Measurements from ENCODE around the gene TSC22D3.
A peak's percentile ranks its signal among the peaks of the same experiment; 100 is the strongest.

Gene TSC22D3

DNA sequence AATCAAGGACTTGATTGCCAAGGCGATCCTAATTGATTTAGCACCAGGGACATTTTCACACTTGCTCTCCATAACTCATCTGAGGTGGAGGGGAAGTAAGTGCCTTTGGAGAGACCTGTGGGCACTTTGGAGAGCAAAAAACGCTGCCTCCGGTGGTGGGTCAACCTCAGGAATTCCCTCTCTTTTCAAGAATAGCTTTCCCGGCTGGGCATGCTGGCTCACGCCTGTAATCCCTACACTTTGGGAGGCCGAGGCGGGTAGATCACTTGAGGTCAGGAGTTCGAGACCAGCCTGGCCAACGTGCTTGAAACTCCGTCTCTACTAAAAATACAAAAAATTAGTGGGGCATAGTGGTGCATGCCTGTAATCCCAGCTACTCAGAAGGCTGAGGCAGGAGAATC is 98.1 kb downstream of the TSC22D3 start:
- peak; percentile 28 for DNase-seq
- Histone ChIP-seq H3K4me3 (ENCODE audit: low read depth, low read length) (no peak overlapping the region), H3K36me3 (replicated peaks) (no peaks in the 10 kb centered on the region), H3K27ac (peak overlapping the region; percentile 99), H3K27me3 (replicated peaks) (no peaks in the 10 kb centered on the region)
- TF ChIP-seq, protein P1, sequence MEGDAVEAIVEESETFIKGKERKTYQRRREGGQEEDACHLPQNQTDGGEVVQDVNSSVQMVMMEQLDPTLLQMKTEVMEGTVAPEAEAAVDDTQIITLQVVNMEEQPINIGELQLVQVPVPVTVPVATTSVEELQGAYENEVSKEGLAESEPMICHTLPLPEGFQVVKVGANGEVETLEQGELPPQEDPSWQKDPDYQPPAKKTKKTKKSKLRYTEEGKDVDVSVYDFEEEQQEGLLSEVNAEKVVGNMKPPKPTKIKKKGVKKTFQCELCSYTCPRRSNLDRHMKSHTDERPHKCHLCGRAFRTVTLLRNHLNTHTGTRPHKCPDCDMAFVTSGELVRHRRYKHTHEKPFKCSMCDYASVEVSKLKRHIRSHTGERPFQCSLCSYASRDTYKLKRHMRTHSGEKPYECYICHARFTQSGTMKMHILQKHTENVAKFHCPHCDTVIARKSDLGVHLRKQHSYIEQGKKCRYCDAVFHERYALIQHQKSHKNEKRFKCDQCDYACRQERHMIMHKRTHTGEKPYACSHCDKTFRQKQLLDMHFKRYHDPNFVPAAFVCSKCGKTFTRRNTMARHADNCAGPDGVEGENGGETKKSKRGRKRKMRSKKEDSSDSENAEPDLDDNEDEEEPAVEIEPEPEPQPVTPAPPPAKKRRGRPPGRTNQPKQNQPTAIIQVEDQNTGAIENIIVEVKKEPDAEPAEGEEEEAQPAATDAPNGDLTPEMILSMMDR (IDR thresholded peaks at IDR 0.05; ENCODE audit: low read depth, low read length, missing control alignments) = no peak
- in situ Hi-C loops (cut with HindIII; ENCODE audit: low pct_ligation_motif_present, low sequenced_read_pairs) = no loop called here

DNA sequence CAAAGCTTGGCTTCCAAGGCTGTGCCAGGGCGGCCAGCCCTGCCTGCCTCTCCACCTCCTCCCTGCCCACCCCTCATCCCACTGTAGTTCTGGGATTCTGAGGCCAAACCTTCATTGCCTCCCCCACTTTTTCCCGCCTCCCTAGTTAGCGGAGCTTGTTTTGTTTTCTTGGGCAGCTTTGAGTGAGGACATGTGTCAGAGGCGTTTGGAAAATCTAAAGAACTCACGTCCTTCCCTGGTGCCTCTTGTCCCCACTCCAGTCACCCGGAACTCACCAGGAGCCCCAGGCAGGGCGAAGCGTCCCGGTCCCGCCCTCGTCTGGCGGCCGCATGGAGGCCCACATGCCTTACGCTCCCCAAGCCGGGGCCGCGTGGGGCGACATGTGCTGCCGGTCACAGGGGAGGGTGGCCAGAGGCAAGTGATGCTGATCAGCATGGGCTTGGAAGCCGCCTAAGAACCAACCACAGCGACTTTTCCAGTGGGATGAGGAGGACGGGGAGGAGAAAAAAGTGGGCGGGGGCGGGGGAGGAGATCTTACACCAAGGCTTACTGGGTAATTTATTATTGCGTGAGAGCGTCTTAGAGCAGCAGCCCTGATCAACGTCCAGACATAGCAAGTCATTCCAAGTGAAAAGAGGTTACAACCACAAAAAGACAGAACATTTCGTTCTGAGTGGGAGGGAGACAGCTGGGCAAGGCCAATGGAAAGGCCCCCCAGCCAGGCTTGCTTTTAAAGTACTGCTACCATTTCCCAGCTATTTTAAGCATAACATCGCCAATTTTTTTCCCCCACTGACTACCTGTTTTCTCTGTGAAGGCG is 98.8 kb downstream of the TSC22D3 start:
- no peaks in the 10 kb centered on the region for H3K36me3 ChIP-seq (replicated peaks)
- in situ Hi-C loops (cut with HindIII; ENCODE audit: low pct_ligation_motif_present, low sequenced_read_pairs) = no loop called here
- peak; percentile 91 for DNase-seq
- peak overlapping the region; percentile 70 for H3K4me3 ChIP-seq (ENCODE audit: low read depth, low read length)
- H3K27ac ChIP-seq = peak overlapping the region; percentile 99
- TF ChIP-seq, protein P1 (IDR thresholded peaks at IDR 0.05; ENCODE audit: low read depth, low read length, missing control alignments) = no peak
- H3K27me3 ChIP-seq (replicated peaks) = no peaks in the 10 kb centered on the region

DNA sequence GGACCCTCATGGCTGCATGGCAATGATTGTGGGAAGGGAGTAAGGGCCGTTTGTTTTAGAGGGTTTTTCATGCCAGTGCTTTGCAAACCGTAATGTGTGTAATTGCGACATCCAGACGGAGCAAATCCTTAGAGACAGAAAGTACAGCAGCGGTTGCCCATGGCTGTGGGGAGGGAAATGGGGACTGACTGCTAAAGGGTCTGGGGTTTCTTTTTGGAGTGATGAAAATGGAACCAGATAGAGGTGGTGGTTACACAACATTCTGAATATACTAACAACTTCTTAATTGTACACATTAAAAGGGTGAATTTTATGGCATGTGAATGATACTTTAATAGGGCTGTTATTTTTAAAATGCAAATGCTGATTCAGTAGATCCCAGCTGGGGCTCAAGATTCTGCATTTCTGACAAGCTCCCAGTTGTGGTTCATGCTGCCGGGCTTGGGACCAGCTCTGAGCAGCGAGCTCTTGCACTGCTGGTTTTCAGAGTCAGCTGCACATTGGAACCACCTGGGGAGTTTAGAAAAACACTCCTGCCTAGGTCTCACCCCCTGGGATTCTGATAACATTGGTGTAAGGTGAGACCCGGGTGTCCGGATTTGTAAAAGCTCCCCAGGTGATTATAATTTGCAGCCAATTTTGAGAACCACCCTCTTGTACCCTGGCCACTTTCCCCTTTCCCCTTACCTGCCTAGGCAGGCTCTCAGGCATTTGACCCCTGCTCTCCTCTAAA is 99.6 kb downstream of the TSC22D3 start:
- in situ Hi-C loops (cut with HindIII; ENCODE audit: low pct_ligation_motif_present, low sequenced_read_pairs) = no loop called here
- H3K27me3 ChIP-seq (replicated peaks) = no peaks in the 10 kb centered on the region
- no peaks in the 10 kb centered on the region for H3K36me3 ChIP-seq (replicated peaks)
- peak overlapping the region; percentile 70 for H3K4me3 ChIP-seq (ENCODE audit: low read depth, low read length)
- DNase-seq = peak; percentile 30
- TF ChIP-seq, protein P1 (IDR thresholded peaks at IDR 0.05; ENCODE audit: low read depth, low read length, missing control alignments) = no peak
- H3K27ac ChIP-seq = peak overlapping the region; percentile 99

DNA sequence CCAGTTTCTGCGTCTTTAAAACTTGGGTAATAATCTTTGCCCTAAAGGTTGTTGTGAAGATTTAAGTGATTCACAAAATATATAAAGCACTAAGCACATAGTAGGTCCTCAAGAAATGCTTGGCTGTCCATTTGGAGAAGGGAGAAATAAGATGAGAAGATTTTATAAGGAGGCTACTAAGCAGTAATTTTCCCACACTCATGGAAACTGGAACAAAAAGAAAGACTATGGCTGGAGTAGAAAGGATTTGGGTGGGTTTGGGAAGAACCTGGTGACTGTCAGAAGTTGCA is 100.3 kb downstream of the TSC22D3 start:
- TF ChIP-seq, protein P1 (IDR thresholded peaks at IDR 0.05; ENCODE audit: low read depth, low read length, missing control alignments) = no peak
- peak overlapping the region; percentile 99 for H3K27ac ChIP-seq
- peak overlapping the region; percentile 70 for H3K4me3 ChIP-seq (ENCODE audit: low read depth, low read length)
- in situ Hi-C loops (cut with HindIII; ENCODE audit: low pct_ligation_motif_present, low sequenced_read_pairs) = no loop called here
- no peaks in the 10 kb centered on the region for H3K36me3 ChIP-seq (replicated peaks)
- no peak for DNase-seq
- no peaks in the 10 kb centered on the region for H3K27me3 ChIP-seq (replicated peaks)

DNA sequence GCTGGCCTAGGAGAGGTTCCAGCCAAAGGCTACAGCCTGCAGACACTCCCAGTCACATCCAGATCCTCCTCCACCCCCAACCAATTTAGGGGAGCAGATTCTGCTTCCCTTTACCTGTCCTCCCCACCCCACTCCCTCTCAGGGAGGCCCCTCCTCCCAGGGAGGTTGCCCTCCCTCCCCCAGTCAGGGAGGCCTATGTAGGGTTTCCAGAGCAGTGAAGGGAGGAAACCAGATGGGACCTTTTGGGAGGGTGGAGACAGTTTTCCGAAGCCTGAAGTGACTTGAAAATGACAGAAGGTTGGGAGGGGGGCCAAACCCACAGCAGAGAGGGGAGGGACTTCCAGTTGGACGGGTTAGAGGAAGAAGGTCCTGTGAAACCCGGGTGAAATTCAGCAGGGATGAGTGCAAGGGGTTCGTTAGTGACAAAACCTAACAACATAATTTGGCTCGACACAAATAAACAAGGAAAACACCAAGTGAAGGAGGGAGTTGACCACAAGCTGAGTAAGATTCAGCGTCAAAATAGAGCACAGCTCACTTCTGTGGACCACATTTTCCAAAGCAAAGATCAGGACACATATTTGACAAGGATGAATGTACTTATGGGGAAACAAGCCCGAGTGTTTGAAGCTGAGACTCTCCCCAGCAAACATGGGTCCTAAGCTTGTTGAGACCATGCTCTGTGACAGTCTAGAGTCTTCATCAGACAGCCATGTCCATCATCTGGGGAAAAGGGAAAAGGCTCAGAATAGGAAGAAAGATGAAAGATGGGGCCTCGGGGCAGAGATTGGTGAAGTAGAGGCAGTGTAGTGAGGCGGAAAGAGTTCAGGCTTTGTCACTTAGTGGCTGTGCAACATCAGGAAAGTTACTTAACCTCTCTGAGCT is 100.9 kb downstream of the TSC22D3 start:
- TF ChIP-seq, protein P1 (IDR thresholded peaks at IDR 0.05; ENCODE audit: low read depth, low read length, missing control alignments) = no peak
- no peaks in the 10 kb centered on the region for H3K36me3 ChIP-seq (replicated peaks)
- peak overlapping the region; percentile 99 for H3K27ac ChIP-seq
- in situ Hi-C loops (cut with HindIII; ENCODE audit: low pct_ligation_motif_present, low sequenced_read_pairs) = no loop called here
- H3K4me3 ChIP-seq (ENCODE audit: low read depth, low read length) = peak overlapping the region; percentile 70
- peak; percentile 79 for DNase-seq
- H3K27me3 ChIP-seq (replicated peaks) = no peaks in the 10 kb centered on the region

Data from brain microvascular endothelial cell (primary cell).